ENCODE results near the gene ARHGEF4.
A peak's percentile ranks its signal among the peaks of the same experiment; 100 is the strongest.

The ARHGEF4 gene

GRCh38 chr2:130920415-130921163 is 83.9 kb downstream of the ARHGEF4 start:
- Histone ChIP-seq H2AFZ (ENCODE audit: low read depth) (no peak overlapping the region), H3K27me3 (ENCODE audit: insufficient read depth, low read depth) (no peaks in the 10 kb centered on the region), H3K27ac (no peak overlapping the region), H3K4me3 (IDR thresholded peaks at IDR 0.05; ENCODE audit: insufficient read depth, low read depth, low read length) (no peak overlapping the region), H3K79me2 (ENCODE audit: insufficient read depth, low read depth) (no peaks in the 10 kb centered on the region), H3K9ac (no peak overlapping the region), H3K36me3 (ENCODE audit: insufficient read depth) (no peaks in the 10 kb centered on the region), H3K4me1 (ENCODE audit: low read depth, poor library complexity, severe bottlenecking) (no peaks in the 10 kb centered on the region), H4K20me1 (ENCODE audit: insufficient read depth) (no peaks in the 10 kb centered on the region), H3K4me2 (no peak overlapping the region)
- TF ChIP-seq CTCF (conservative IDR thresholded peaks at IDR 0.05; ENCODE audit: low read depth, low read length), result peak; percentile 71

- H3K9ac ChIP-seq, result no peak overlapping the region
- H3K27me3 ChIP-seq (ENCODE audit: insufficient read depth, low read depth), result no peaks in the 10 kb centered on the region
- H2AFZ ChIP-seq (ENCODE audit: low read depth), result no peak overlapping the region
- no peak overlapping the region for H3K27ac ChIP-seq
- no peaks in the 10 kb centered on the region for H3K4me1 ChIP-seq (ENCODE audit: low read depth, poor library complexity, severe bottlenecking)
- no peaks in the 10 kb centered on the region for H3K79me2 ChIP-seq (ENCODE audit: insufficient read depth, low read depth)
- no peak overlapping the region for H3K4me2 ChIP-seq
- no peaks in the 10 kb centered on the region for H4K20me1 ChIP-seq (ENCODE audit: insufficient read depth)
- TF ChIP-seq CTCF (conservative IDR thresholded peaks at IDR 0.05; ENCODE audit: low read depth, low read length), result no peak
- no peak overlapping the region for H3K4me3 ChIP-seq (IDR thresholded peaks at IDR 0.05; ENCODE audit: insufficient read depth, low read depth, low read length)
- H3K36me3 ChIP-seq (ENCODE audit: insufficient read depth), result no peaks in the 10 kb centered on the region
These were observed 84.4 kb downstream of the ARHGEF4 start for GRCh38 chr2:130921164-130921476.

- no peak overlapping the region for H2AFZ ChIP-seq (ENCODE audit: low read depth)
- no peak overlapping the region for H3K27ac ChIP-seq
- no peak for TF ChIP-seq CTCF (conservative IDR thresholded peaks at IDR 0.05; ENCODE audit: low read depth, low read length)
- no peaks in the 10 kb centered on the region for H3K36me3 ChIP-seq (ENCODE audit: insufficient read depth)
- no peaks in the 10 kb centered on the region for H3K27me3 ChIP-seq (ENCODE audit: insufficient read depth, low read depth)
- H3K4me3 ChIP-seq (IDR thresholded peaks at IDR 0.05; ENCODE audit: insufficient read depth, low read depth, low read length), result no peak overlapping the region
- H3K4me2 ChIP-seq, result no peak overlapping the region
- no peaks in the 10 kb centered on the region for H4K20me1 ChIP-seq (ENCODE audit: insufficient read depth)
- no peaks in the 10 kb centered on the region for H3K79me2 ChIP-seq (ENCODE audit: insufficient read depth, low read depth)
- no peaks in the 10 kb centered on the region for H3K4me1 ChIP-seq (ENCODE audit: low read depth, poor library complexity, severe bottlenecking)
- H3K9ac ChIP-seq, result no peak overlapping the region
These were observed 85.7 kb downstream of the ARHGEF4 start for GRCh38 chr2:130922417-130922816.

- Histone ChIP-seq H3K36me3 (ENCODE audit: insufficient read depth) (no peaks in the 10 kb centered on the region), H2AFZ (ENCODE audit: low read depth) (no peak overlapping the region), H3K4me3 (IDR thresholded peaks at IDR 0.05; ENCODE audit: insufficient read depth, low read depth, low read length) (no peak overlapping the region), H4K20me1 (ENCODE audit: insufficient read depth) (no peaks in the 10 kb centered on the region), H3K4me1 (ENCODE audit: low read depth, poor library complexity, severe bottlenecking) (no peaks in the 10 kb centered on the region), H3K9ac (no peak overlapping the region), H3K27me3 (ENCODE audit: insufficient read depth, low read depth) (no peaks in the 10 kb centered on the region), H3K4me2 (no peak overlapping the region), H3K27ac (no peak overlapping the region), H3K79me2 (ENCODE audit: insufficient read depth, low read depth) (no peaks in the 10 kb centered on the region)
- TF ChIP-seq CTCF (conservative IDR thresholded peaks at IDR 0.05; ENCODE audit: low read depth, low read length), result no peak
These were observed 91.7 kb downstream of the ARHGEF4 start for GRCh38 chr2:130928385-130928784.
